Endothelial cell of umbilical vein (primary cell): Measurements from ENCODE around the gene CXorf65.

Source experiments
- CTCF ChIP-seq, 2 donors: IDR thresholded peaks; 1 replicate in 1 of 2; 2 replicates in 1 of 2; pipeline ENCODE4 v1.5.1; 2011; ENCODE audit warnings: low read length in 2 of 2, mild to moderate bottlenecking in 2 of 2, moderate library complexity in 2 of 2, control low read depth in 1 of 2, inconsistent platforms in 1 of 2, low read depth in 1 of 2; ENCODE audit not compliant: insufficient read depth in 1 of 2; ENCODE audit errors: extremely low read depth in 1 of 2
- POLR2A ChIP-seq: IDR thresholded peaks from 2 replicates; pipeline ENCODE4 v1.6.1; 2012; ENCODE audit warnings: low read depth, mild to moderate bottlenecking, control low read depth, low read length

DNA sequence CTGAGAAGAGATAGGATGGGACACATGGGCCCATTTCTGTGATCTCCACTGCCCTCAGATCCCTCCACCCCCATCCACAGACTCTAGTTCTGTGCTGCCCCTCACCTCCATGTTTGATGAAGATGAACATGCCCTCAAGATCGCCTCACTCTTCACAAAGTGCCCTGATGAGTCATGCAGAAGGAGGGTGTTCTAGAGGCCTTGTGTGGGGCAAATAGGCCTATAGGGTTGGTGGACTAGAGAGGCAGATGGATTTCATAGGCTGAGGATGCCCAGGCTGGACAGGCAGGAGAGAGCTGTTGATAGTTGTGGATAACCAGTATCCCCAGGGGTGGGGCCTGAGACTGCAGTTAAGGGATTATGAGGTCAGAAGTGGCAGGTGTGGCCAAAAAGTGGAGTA lies at the start of gene CXorf65:
- no peak for TF ChIP-seq POLR2A
- no peak for TF ChIP-seq CTCF (IDR thresholded peaks at IDR 0.05; ENCODE audit: extremely low read depth in 1 of 2, insufficient read depth in 1 of 2, low read depth in 1 of 2, low read length in 2 of 2)
